Raji (cell line): Measurements from ENCODE around the gene PITPNB.

Source experiments
- POLR2A ChIP-seq: IDR thresholded peaks from 2 replicates; pipeline ENCODE4 v1.6.1; 2011; ENCODE audit warnings: low read depth, low read length, control low read depth; ENCODE audit not compliant: insufficient read depth

PITPNB gene

GRCh38 chr22:27853424-27853823, 65.6 kb downstream of the PITPNB start:
- no peak for TF ChIP-seq POLR2A

- TF ChIP-seq POLR2A: no peak
Observed at GRCh38 chr22:27851974-27852746, 66.9 kb downstream of the PITPNB start.

- TF ChIP-seq POLR2A: no peak
Observed at GRCh38 chr22:27850000-27850521, 69.0 kb downstream of the PITPNB start.

GRCh38 chr22:27848005-27848404, 71.1 kb downstream of the PITPNB start:
- TF ChIP-seq POLR2A: no peak

- TF ChIP-seq POLR2A: no peak
Observed at GRCh38 chr22:27846910-27847309, 72.1 kb downstream of the PITPNB start.

- no peak for TF ChIP-seq POLR2A
Observed at GRCh38 chr22:27846248-27846757, 72.8 kb downstream of the PITPNB start.

GRCh38 chr22:27845644-27846043, 73.4 kb downstream of the PITPNB start:
- no peak for TF ChIP-seq POLR2A

- no peak for TF ChIP-seq POLR2A
Observed at GRCh38 chr22:27844656-27845591, 74.1 kb downstream of the PITPNB start.

- TF ChIP-seq POLR2A: no peak
Observed at GRCh38 chr22:27844256-27844655, 74.8 kb downstream of the PITPNB start.

- no peak for TF ChIP-seq POLR2A
Observed at GRCh38 chr22:27843441-27843840, 75.6 kb downstream of the PITPNB start.

GRCh38 chr22:27842669-27843431, 76.2 kb downstream of the PITPNB start:
- TF ChIP-seq POLR2A: no peak

- TF ChIP-seq POLR2A: no peak
Observed at GRCh38 chr22:27842201-27842600, 76.9 kb downstream of the PITPNB start.

GRCh38 chr22:27840436-27840835, 78.6 kb downstream of the PITPNB start:
- no peak for TF ChIP-seq POLR2A

- no peak for TF ChIP-seq POLR2A
Observed at GRCh38 chr22:27839057-27839660, 79.9 kb downstream of the PITPNB start.

GRCh38 chr22:27836181-27836580, 82.9 kb downstream of the PITPNB start:
- no peak for TF ChIP-seq POLR2A

- no peak for TF ChIP-seq POLR2A
Observed at GRCh38 chr22:27835446-27835845, 83.6 kb downstream of the PITPNB start.
